Thyroid gland (tissue), 4 donors: ENCODE data around the gene WAPL.

Experiments used
- POLR2A ChIP-seq, 2 donors: fragments of 450-650 bp; IDR thresholded peaks; one replicate each; pipeline ENCODE4 v1.6.1; 2017; ENCODE audit warnings: antibody characterized with exemption in 2 of 2, mild to moderate bottlenecking in 2 of 2, moderate library complexity in 1 of 2
- TF ChIP-seq, protein P1 (sequence below), 6 experiments: fragments of 200-600 bp in 3 of 6; fragments of 450-650 bp in 3 of 6; sonication (generic) in 3 of 6; IDR thresholded peaks; one replicate each; pipeline ENCODE4 v1.5.1; 2016 to 2019; ENCODE audit warnings: antibody characterized with exemption in 6 of 6, mild to moderate bottlenecking in 2 of 6, inconsistent platforms in 1 of 6, moderate library complexity in 1 of 6

DNA sequence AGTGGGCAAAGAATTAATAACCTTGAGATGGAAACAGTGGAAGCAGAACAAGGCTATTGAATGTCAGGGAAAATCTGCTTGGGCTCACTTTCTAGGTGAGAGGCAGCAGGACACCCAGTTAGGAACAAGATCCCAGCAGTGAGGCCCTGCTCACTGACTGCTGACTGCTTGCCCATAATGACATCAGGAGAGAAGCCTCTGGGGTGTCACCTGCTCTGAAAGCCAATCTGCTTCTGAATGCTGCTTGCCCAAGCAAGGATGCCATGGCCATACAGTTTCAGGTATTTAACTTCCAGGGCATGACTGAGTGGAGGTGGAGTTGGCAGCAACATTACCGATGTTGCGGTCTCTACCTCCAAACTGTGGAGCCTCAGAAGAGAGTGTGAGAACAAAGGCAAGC is 11.7 kb upstream of the WAPL start:
- TF ChIP-seq, protein P1, sequence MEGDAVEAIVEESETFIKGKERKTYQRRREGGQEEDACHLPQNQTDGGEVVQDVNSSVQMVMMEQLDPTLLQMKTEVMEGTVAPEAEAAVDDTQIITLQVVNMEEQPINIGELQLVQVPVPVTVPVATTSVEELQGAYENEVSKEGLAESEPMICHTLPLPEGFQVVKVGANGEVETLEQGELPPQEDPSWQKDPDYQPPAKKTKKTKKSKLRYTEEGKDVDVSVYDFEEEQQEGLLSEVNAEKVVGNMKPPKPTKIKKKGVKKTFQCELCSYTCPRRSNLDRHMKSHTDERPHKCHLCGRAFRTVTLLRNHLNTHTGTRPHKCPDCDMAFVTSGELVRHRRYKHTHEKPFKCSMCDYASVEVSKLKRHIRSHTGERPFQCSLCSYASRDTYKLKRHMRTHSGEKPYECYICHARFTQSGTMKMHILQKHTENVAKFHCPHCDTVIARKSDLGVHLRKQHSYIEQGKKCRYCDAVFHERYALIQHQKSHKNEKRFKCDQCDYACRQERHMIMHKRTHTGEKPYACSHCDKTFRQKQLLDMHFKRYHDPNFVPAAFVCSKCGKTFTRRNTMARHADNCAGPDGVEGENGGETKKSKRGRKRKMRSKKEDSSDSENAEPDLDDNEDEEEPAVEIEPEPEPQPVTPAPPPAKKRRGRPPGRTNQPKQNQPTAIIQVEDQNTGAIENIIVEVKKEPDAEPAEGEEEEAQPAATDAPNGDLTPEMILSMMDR (IDR thresholded peaks at IDR 0.05) = no peak
- TF ChIP-seq POLR2A (IDR thresholded peaks at IDR 0.05) = peak in 1 of 2 donors; percentile 64
